Left ventricle myocardium inferior (tissue), 1 donor: ENCODE measurements around the gene PBX1. TPM values are rescaled to one million over a fixed set of nuclear protein-coding genes. Genes with fewer than 3 reads are reported as not detected.

Experiments used
- DNase-seq: peaks from one replicate; pipeline ENCODE4 v3.0.0-alpha.2; 2020
- H3K27ac ChIP-seq: fragments of 200-600 bp; replicated peaks from 2 replicates; pipeline ENCODE4 v1.8.0; 2021
- H3K27me3 ChIP-seq: fragments of 200-600 bp; 2 replicates; pipeline ENCODE4 v1.8.0; 2021; ENCODE audit warnings: low read depth
- H3K36me3 ChIP-seq: fragments of 200-600 bp; 2 replicates; pipeline ENCODE4 v1.8.0; 2021
- H3K4me1 ChIP-seq: fragments of 200-600 bp; 2 replicates; pipeline ENCODE4 v1.8.0; 2021
- H3K4me3 ChIP-seq: fragments of 200-600 bp; 2 replicates; pipeline ENCODE4 v1.8.0; 2021; ENCODE audit warnings: mild to moderate bottlenecking, moderate library complexity
- H3K9me3 ChIP-seq: fragments of 200-600 bp; replicated peaks from 2 replicates; pipeline ENCODE4 v1.8.0; 2021
- CTCF ChIP-seq: fragments of 200-600 bp; IDR thresholded peaks from 2 replicates; pipeline ENCODE4 v1.8.0; 2021; ENCODE audit warnings: antibody characterized with exemption, mild to moderate bottlenecking, borderline replicate concordance
- intact Hi-C: fragments of 100-400 bp; cut with micrococcal nuclease; formaldehyde crosslinking; loops from one replicate; pipeline ENCODE4 v1.11.0; 2022
- total RNA-seq: library from RNA; stranded (reverse); fragmentation: NEBNext Ultra II Directional; extraction: Animal tissue kit (Norgen Biotek cat#: 25700); gene quantifications from one replicate; pipeline ENCODE4 v1.2.1, GENCODE V29; 2021
- donor health status: DM: no; HTN: yes; CAD: no; lungs with severe emphysema.

Gene PBX1
- total RNA-seq, 1 donor from 2014 or later, result 73.2 TPM

GRCh38 chr1:164702216-164702615 lies 143.2 kb downstream of the PBX1 start:
- no peaks in the 10 kb centered on the region for H3K36me3 ChIP-seq
- DNase-seq, result no peak
- peaks cover 84% of the 10 kb centered on the region for H3K4me1 ChIP-seq
- no peak overlapping the region for H3K4me3 ChIP-seq
- peak overlapping the region; percentile 4 for H3K27ac ChIP-seq
- intact Hi-C loops, result no loop called here
- no peak for TF ChIP-seq CTCF
- no peaks in the 10 kb centered on the region for H3K9me3 ChIP-seq
- H3K27me3 ChIP-seq, result no peaks in the 10 kb centered on the region

GRCh38 chr1:164702664-164703063 lies 143.7 kb downstream of the PBX1 start:
- no peak overlapping the region for H3K4me3 ChIP-seq
- peaks cover 89% of the 10 kb centered on the region for H3K4me1 ChIP-seq
- no peaks in the 10 kb centered on the region for H3K27me3 ChIP-seq

GRCh38 chr1:164703463-164703862 lies 144.5 kb downstream of the PBX1 start:
- Histone ChIP-seq H3K36me3 (no peaks in the 10 kb centered on the region), H3K27me3 (no peaks in the 10 kb centered on the region), H3K4me1 (peaks cover 96% of the 10 kb centered on the region), H3K4me3 (no peak overlapping the region), H3K27ac (peak overlapping the region; percentile 45), H3K9me3 (no peaks in the 10 kb centered on the region)
- intact Hi-C loops, result no loop called here
- DNase-seq, result no peak
- no peak for TF ChIP-seq CTCF

More at GRCh38 chr1:164702664-164703063, 143.7 kb downstream of the PBX1 start:
- DNase-seq, result no peak
- no peaks in the 10 kb centered on the region for H3K9me3 ChIP-seq
- peak overlapping the region; percentile 45 for H3K27ac ChIP-seq
- no peaks in the 10 kb centered on the region for H3K36me3 ChIP-seq
- intact Hi-C loops, result no loop called here
- TF ChIP-seq CTCF, result no peak

GRCh38 chr1:164703960-164704411 lies 145.0 kb downstream of the PBX1 start:
- no peaks in the 10 kb centered on the region for H3K36me3 ChIP-seq
- TF ChIP-seq CTCF, result no peak
- peak overlapping the region; percentile 45 for H3K27ac ChIP-seq
- intact Hi-C loops, result no loop called here
- peaks cover 96% of the 10 kb centered on the region for H3K4me1 ChIP-seq
- no peak overlapping the region for H3K4me3 ChIP-seq
- DNase-seq, result no peak
- H3K9me3 ChIP-seq, result no peaks in the 10 kb centered on the region
- H3K27me3 ChIP-seq, result no peaks in the 10 kb centered on the region

GRCh38 chr1:164704954-164705353 lies 146.0 kb downstream of the PBX1 start:
- H3K27ac ChIP-seq, result peak overlapping the region; percentile 1
- intact Hi-C loops, result no loop called here
- H3K4me3 ChIP-seq, result no peak overlapping the region
- TF ChIP-seq CTCF, result no peak
- peaks cover 96% of the 10 kb centered on the region for H3K4me1 ChIP-seq
- H3K9me3 ChIP-seq, result no peaks in the 10 kb centered on the region
- DNase-seq, result no peak
- no peaks in the 10 kb centered on the region for H3K36me3 ChIP-seq
- H3K27me3 ChIP-seq, result no peaks in the 10 kb centered on the region

GRCh38 chr1:164706606-164706987 lies 147.6 kb downstream of the PBX1 start:
- H3K9me3 ChIP-seq, result no peaks in the 10 kb centered on the region
- H3K4me3 ChIP-seq, result no peak overlapping the region
- peak overlapping the region; percentile 60 for H3K27ac ChIP-seq
- TF ChIP-seq CTCF, result no peak
- DNase-seq, result no peak
- intact Hi-C loops, result no loop called here
- no peaks in the 10 kb centered on the region for H3K27me3 ChIP-seq
- H3K4me1 ChIP-seq, result peaks cover 89% of the 10 kb centered on the region
- no peaks in the 10 kb centered on the region for H3K36me3 ChIP-seq
